GM23338 (cell line): ENCODE measurements around the gene GRAMD2B. TPM values are rescaled to one million over a fixed set of nuclear protein-coding genes. Genes with fewer than 3 reads are reported as not detected.

ENCODE experiments used
- ATAC-seq: fragments of 200-7000 bp; cut with Tn5 transposase; 3 replicates; pipeline ENCODE4 v1.9.1; 2020
- DNase-seq: peaks from one replicate; pipeline ENCODE4 v3.0.0-alpha.2; 2015; ENCODE audit warnings: low spot score
- H2AFZ ChIP-seq: fragments of 200-600 bp; sonication (generic); 2 replicates; pipeline ENCODE4 v1.8.0; 2016; ENCODE audit warnings: antibody characterized with exemption, mild to moderate bottlenecking, moderate library complexity
- H3F3A ChIP-seq: fragments of 200-600 bp; sonication (generic); replicated peaks from 2 replicates; pipeline ENCODE4 v1.8.0; 2017; ENCODE audit warnings: antibody characterized with exemption, mixed run types, low read depth
- H3K27ac ChIP-seq: fragments of 200-600 bp; sonication (generic); 2 replicates; pipeline ENCODE4 v1.6.1; 2016; ENCODE audit warnings: low read depth
- H3K27me3 ChIP-seq: fragments of 200-600 bp; sonication (generic); 2 replicates; pipeline ENCODE4 v1.8.0; 2016; ENCODE audit warnings: mild to moderate bottlenecking, mixed run types, moderate library complexity; ENCODE audit not compliant: insufficient read depth
- H3K36me3 ChIP-seq: fragments of 200-600 bp; sonication (generic); 2 replicates; pipeline ENCODE4 v1.8.0; 2016; ENCODE audit warnings: mild to moderate bottlenecking; ENCODE audit not compliant: insufficient read depth
- H3K4me1 ChIP-seq: fragments of 200-600 bp; sonication (generic); 2 replicates; pipeline ENCODE4 v1.8.0; 2016; ENCODE audit warnings: mild to moderate bottlenecking, moderate library complexity; ENCODE audit not compliant: insufficient read depth
- H3K4me2 ChIP-seq: fragments of 200-600 bp; sonication (generic); 2 replicates; pipeline ENCODE4 v1.7.1; 2017; ENCODE audit warnings: mixed run types
- H3K4me3 ChIP-seq: fragments of 200-600 bp; sonication (generic); 2 replicates; pipeline ENCODE4 v1.6.1; 2016; ENCODE audit warnings: mixed run types
- H3K79me2 ChIP-seq: fragments of 200-600 bp; sonication (generic); replicated peaks from 2 replicates; pipeline ENCODE4 v1.8.0; 2017; ENCODE audit warnings: mild to moderate bottlenecking; ENCODE audit not compliant: insufficient read depth
- H3K9me2 ChIP-seq: fragments of 200-600 bp; sonication (generic); 2 replicates; pipeline ENCODE4 v1.8.0; 2017; ENCODE audit not compliant: insufficient read depth
- H4K20me1 ChIP-seq: fragments of 200-600 bp; sonication (generic); replicated peaks from 2 replicates; pipeline ENCODE4 v1.8.0; 2017; ENCODE audit warnings: mild to moderate bottlenecking; ENCODE audit not compliant: insufficient read depth
- H3K27ac Mint-ChIP-seq: 2 replicates; pipeline ENCODE4 v1.8.0; 2020; ENCODE audit warnings: inconsistent platforms, mild to moderate bottlenecking, moderate library complexity, mixed read lengths
- H3K27me3 Mint-ChIP-seq: 3 replicates; pipeline ENCODE4 v1.8.0; 2022; ENCODE audit warnings: low read depth, mild to moderate bottlenecking, moderate library complexity, mixed read lengths, inconsistent platforms; ENCODE audit not compliant: insufficient read depth, poor library complexity
- H3K36me3 Mint-ChIP-seq: 3 replicates; pipeline ENCODE4 v1.8.0; 2021; ENCODE audit warnings: low read depth, mild to moderate bottlenecking, inconsistent platforms, moderate library complexity, mixed read lengths
- H3K4me1 Mint-ChIP-seq: 3 replicates; pipeline ENCODE4 v1.8.0; 2020; ENCODE audit warnings: mild to moderate bottlenecking, inconsistent platforms, mixed read lengths
- H3K4me3 Mint-ChIP-seq: 3 replicates; pipeline ENCODE4 v1.8.0; 2021; ENCODE audit warnings: moderate library complexity, mild to moderate bottlenecking, inconsistent platforms, mixed read lengths
- H3K9me3 Mint-ChIP-seq: 3 replicates; pipeline ENCODE4 v1.8.0; 2020; ENCODE audit warnings: moderate library complexity, mild to moderate bottlenecking, inconsistent platforms, mixed read lengths
- CREB1 ChIP-seq: fragments of 250-450 bp; sonication (Bioruptor Pico); IDR thresholded peaks from 2 replicates; pipeline ENCODE4 v1.5.0; 2020; ENCODE audit warnings: low read depth, mild to moderate bottlenecking, moderate library complexity
- CTCF ChIP-seq, 2 experiments: fragments of 200-600 bp in 1 of 2; sonication (generic) in 1 of 2; conservative IDR thresholded peaks; 2 replicates each; pipeline versions ENCODE4 v1.5.1 to v1.6.1; 2016 to 2017; ENCODE audit warnings: antibody characterized with exemption in 2 of 2, low read depth in 2 of 2, mild to moderate bottlenecking in 2 of 2, moderate library complexity in 1 of 2
- ETS1 ChIP-seq: IDR thresholded peaks from 2 replicates; pipeline ENCODE4 v1.6.1; 2016; ENCODE audit warnings: antibody characterized with exemption
- EZH2 ChIP-seq: fragments of 200-600 bp; sonication (generic); IDR thresholded peaks from one replicate; pipeline ENCODE4 v1.8.0; 2017; ENCODE audit warnings: antibody characterized with exemption, mild to moderate bottlenecking, low read depth; ENCODE audit not compliant: unreplicated experiment
- EZH2phosphoT487 ChIP-seq: fragments of 200-600 bp; sonication (generic); IDR thresholded peaks from one replicate; pipeline ENCODE4 v1.8.1; 2018; ENCODE audit warnings: antibody characterized with exemption; ENCODE audit not compliant: unreplicated experiment
- JUNB ChIP-seq: IDR thresholded peaks from one replicate; pipeline ENCODE4 v1.6.1; 2016; ENCODE audit warnings: antibody characterized with exemption; ENCODE audit not compliant: unreplicated experiment
- NANOG ChIP-seq: IDR thresholded peaks from 2 replicates; pipeline ENCODE4 v1.6.1; 2016; ENCODE audit warnings: antibody characterized with exemption, borderline replicate concordance
- POLR2AphosphoS5 ChIP-seq: IDR thresholded peaks from 2 replicates; pipeline ENCODE4 v1.6.1; 2016; ENCODE audit warnings: antibody characterized with exemption, low read depth
- STAT1 ChIP-seq: IDR thresholded peaks from one replicate; pipeline ENCODE4 v1.6.1; 2016; ENCODE audit warnings: antibody characterized with exemption; ENCODE audit not compliant: unreplicated experiment
- ZNF114 ChIP-seq: fragments of 250-450 bp; sonication (Bioruptor Pico); IDR thresholded peaks from 2 replicates; pipeline ENCODE4 v1.5.0; 2020; ENCODE audit warnings: mild to moderate bottlenecking, moderate library complexity
- ZNF331 ChIP-seq: fragments of 250-450 bp; sonication (Bioruptor Pico); IDR thresholded peaks from 2 replicates; pipeline ENCODE4 v1.5.0; 2020; ENCODE audit warnings: low read depth, mild to moderate bottlenecking, moderate library complexity
- polyA plus RNA-seq: library from polyadenylated mRNA; unstranded; fragments of >200 nt; fragmentation: Nextera tagmentation; extraction: Ambion mirVana; gene quantifications from 2 replicates; pipeline ENCODE4 v1.2.1, GENCODE V29; 2016
- total RNA-seq: library from RNA; depleted of rRNA; stranded (reverse); fragments of >200 nt; shearing (Covaris generic); gene quantifications from 2 replicates; pipeline ENCODE4 v1.2.3, GENCODE V29; 2014
- TF ChIP-seq, protein P1 (sequence below): IDR thresholded peaks from one replicate; pipeline ENCODE4 v1.6.1; 2018; ENCODE audit warnings: antibody characterized with exemption; ENCODE audit not compliant: unreplicated experiment
- TF ChIP-seq, protein P2 (sequence below): fragments of 250-450 bp; sonication (Bioruptor Pico); IDR thresholded peaks from 2 replicates; pipeline ENCODE4 v1.5.0; 2020; ENCODE audit warnings: mild to moderate bottlenecking, moderate library complexity

GRAMD2B gene
- total and polyA plus RNA-seq, 2 experiments from 2014 or later, result 9.7 to 16.9 TPM

DNA sequence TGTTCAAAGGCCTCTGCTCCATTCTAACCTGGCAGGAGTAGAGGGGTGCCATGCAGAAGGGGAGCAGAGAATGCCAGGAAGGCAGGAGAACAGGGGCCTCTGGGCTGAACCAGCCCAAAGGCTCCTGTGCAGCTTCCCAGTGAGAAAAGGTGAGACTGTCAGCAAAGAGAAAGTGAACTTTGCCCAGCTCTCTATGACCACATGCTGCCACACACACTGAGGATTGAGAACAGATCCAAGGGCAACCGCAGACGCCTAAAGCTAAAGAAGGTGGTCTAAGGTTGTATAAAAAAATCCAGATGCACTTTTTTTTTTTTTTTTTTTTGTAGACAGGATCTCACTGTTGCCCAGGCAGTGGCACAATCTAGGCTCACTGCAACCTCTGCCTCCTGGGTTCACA is 120.5 kb downstream of the GRAMD2B start:
- DNase-seq (no peak), ATAC-seq (no peak)
- H4K20me1 ChIP-seq, result 0 out of 2 replicates have a peak, but pooled peaks cover 7% of the 10 kb centered on the region
- no peak overlapping the region for H3K4me3 ChIP-seq
- TF ChIP-seq STAT1 (no peak), EZH2phosphoT487 (no peak), ZNF114 (CRISPR knock-in tag) (no peak), NANOG (no peak), POLR2AphosphoS5 (no peak), EZH2 (no peak), CREB1 (CRISPR knock-in tag) (no peak), ZNF331 (CRISPR knock-in tag) (no peak), CTCF (conservative IDR thresholded peaks at IDR 0.05; ENCODE audit: low read depth in 2 of 2) (no peak), ETS1 (no peak), JUNB (no peak)
- TF ChIP-seq, protein P1, sequence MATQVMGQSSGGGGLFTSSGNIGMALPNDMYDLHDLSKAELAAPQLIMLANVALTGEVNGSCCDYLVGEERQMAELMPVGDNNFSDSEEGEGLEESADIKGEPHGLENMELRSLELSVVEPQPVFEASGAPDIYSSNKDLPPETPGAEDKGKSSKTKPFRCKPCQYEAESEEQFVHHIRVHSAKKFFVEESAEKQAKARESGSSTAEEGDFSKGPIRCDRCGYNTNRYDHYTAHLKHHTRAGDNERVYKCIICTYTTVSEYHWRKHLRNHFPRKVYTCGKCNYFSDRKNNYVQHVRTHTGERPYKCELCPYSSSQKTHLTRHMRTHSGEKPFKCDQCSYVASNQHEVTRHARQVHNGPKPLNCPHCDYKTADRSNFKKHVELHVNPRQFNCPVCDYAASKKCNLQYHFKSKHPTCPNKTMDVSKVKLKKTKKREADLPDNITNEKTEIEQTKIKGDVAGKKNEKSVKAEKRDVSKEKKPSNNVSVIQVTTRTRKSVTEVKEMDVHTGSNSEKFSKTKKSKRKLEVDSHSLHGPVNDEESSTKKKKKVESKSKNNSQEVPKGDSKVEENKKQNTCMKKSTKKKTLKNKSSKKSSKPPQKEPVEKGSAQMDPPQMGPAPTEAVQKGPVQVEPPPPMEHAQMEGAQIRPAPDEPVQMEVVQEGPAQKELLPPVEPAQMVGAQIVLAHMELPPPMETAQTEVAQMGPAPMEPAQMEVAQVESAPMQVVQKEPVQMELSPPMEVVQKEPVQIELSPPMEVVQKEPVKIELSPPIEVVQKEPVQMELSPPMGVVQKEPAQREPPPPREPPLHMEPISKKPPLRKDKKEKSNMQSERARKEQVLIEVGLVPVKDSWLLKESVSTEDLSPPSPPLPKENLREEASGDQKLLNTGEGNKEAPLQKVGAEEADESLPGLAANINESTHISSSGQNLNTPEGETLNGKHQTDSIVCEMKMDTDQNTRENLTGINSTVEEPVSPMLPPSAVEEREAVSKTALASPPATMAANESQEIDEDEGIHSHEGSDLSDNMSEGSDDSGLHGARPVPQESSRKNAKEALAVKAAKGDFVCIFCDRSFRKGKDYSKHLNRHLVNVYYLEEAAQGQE, result no peak
- TF ChIP-seq, protein P2, sequence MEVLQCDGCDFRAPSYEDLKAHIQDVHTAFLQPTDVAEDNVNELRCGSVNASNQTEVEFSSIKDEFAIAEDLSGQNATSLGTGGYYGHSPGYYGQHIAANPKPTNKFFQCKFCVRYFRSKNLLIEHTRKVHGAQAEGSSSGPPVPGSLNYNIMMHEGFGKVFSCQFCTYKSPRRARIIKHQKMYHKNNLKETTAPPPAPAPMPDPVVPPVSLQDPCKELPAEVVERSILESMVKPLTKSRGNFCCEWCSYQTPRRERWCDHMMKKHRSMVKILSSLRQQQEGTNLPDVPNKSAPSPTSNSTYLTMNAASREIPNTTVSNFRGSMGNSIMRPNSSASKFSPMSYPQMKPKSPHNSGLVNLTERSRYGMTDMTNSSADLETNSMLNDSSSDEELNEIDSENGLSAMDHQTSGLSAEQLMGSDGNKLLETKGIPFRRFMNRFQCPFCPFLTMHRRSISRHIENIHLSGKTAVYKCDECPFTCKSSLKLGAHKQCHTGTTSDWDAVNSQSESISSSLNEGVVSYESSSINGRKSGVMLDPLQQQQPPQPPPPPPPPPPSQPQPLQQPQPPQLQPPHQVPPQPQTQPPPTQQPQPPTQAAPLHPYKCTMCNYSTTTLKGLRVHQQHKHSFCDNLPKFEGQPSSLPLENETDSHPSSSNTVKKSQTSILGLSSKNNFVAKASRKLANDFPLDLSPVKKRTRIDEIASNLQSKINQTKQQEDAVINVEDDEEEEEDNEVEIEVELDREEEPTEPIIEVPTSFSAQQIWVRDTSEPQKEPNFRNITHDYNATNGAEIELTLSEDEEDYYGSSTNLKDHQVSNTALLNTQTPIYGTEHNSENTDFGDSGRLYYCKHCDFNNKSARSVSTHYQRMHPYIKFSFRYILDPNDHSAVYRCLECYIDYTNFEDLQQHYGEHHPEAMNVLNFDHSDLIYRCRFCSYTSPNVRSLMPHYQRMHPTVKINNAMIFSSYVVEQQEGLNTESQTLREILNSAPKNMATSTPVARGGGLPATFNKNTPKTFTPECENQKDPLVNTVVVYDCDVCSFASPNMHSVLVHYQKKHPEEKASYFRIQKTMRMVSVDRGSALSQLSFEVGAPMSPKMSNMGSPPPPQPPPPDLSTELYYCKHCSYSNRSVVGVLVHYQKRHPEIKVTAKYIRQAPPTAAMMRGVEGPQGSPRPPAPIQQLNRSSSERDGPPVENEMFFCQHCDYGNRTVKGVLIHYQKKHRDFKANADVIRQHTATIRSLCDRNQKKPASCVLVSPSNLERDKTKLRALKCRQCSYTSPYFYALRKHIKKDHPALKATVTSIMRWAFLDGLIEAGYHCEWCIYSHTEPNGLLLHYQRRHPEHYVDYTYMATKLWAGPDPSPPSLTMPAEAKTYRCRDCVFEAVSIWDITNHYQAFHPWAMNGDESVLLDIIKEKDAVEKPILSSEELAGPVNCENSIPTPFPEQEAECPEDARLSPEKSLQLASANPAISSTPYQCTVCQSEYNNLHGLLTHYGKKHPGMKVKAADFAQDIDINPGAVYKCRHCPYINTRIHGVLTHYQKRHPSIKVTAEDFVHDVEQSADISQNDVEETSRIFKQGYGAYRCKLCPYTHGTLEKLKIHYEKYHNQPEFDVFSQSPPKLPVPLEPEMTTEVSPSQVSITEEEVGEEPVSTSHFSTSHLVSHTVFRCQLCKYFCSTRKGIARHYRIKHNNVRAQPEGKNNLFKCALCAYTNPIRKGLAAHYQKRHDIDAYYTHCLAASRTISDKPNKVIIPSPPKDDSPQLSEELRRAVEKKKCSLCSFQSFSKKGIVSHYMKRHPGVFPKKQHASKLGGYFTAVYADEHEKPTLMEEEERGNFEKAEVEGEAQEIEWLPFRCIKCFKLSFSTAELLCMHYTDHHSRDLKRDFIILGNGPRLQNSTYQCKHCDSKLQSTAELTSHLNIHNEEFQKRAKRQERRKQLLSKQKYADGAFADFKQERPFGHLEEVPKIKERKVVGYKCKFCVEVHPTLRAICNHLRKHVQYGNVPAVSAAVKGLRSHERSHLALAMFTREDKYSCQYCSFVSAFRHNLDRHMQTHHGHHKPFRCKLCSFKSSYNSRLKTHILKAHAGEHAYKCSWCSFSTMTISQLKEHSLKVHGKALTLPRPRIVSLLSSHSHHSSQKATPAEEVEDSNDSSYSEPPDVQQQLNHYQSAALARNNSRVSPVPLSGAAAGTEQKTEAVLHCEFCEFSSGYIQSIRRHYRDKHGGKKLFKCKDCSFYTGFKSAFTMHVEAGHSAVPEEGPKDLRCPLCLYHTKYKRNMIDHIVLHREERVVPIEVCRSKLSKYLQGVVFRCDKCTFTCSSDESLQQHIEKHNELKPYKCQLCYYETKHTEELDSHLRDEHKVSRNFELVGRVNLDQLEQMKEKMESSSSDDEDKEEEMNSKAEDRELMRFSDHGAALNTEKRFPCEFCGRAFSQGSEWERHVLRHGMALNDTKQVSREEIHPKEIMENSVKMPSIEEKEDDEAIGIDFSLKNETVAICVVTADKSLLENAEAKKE, result no peak
- Mint-ChIP-seq H3K36me3 (peaks cover 41% of the 10 kb centered on the region), H3K4me3 (no peak overlapping the region), H3K27me3 (no peaks in the 10 kb centered on the region), H3K9me3 (no peaks in the 10 kb centered on the region), H3K4me1 (no peaks in the 10 kb centered on the region), H3K27ac (no peak overlapping the region)
- no peaks in the 10 kb centered on the region for H3K79me2 ChIP-seq
- no peaks in the 10 kb centered on the region for H3K27me3 ChIP-seq
- H2AFZ ChIP-seq, result no peak overlapping the region
- peaks cover 37% of the 10 kb centered on the region for H3K36me3 ChIP-seq
- H3F3A ChIP-seq, result no peaks in the 10 kb centered on the region
- no peak overlapping the region for H3K27ac ChIP-seq
- H3K9me2 ChIP-seq, result no peaks in the 10 kb centered on the region
- H3K4me2 ChIP-seq, result no peak overlapping the region
- H3K4me1 ChIP-seq, result no peaks in the 10 kb centered on the region
